Transverse colon (tissue), 3 donors: ENCODE results near the gene TPRX2.

Experiments used
- POLR2A ChIP-seq: fragments of 450-650 bp; IDR thresholded peaks from one replicate; pipeline ENCODE4 v1.6.1; 2016; ENCODE audit warnings: antibody characterized with exemption, mild to moderate bottlenecking, moderate library complexity
- TF ChIP-seq, protein P1 (sequence below), 5 experiments: fragments of 200-600 bp in 3 of 5; fragments of 450-650 bp in 2 of 5; sonication (generic) in 3 of 5; IDR thresholded peaks; 1 replicate in 2 of 5; 2 replicates in 3 of 5; pipeline ENCODE4 v1.5.1; 2016 to 2017; ENCODE audit warnings: antibody characterized with exemption in 5 of 5, inconsistent platforms in 3 of 5, mild to moderate bottlenecking in 2 of 5, moderate library complexity in 1 of 5

DNA sequence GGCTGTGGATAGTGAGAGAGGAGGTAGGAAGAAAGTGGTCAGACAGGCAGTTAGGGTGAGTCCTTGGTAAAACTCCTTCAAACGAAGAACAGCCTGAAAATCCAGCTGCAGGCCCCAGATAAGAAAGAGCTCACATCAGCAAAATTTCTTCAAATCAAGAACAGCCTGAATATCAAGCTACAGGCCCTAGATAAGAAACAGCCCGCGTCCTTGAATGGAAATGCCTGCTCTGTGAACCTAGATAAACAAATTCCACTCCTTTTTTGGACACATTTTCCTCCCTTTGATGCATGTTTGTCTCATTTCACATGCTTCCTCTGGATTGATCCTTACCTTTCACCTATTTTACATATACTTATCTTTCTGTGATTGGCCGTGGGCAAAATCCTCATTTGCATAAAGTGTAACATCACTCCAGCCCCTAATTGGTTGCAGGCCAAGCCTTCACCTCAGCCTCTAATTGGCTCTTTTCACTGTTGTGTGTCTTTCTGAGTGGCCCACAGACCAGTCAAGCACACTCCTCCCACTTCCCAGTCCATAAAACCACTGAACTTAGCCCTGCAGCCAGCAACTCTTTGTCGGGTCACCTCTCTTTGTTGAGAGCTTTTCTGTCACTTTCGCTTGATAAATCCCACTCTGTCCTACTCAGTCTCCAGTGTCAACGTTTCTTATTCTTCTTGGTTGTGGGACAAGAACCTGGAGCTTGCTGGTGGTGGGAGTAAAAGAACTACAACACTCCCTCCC, 33.1 kb downstream of the TPRX2 start:
- TF ChIP-seq, protein P1, sequence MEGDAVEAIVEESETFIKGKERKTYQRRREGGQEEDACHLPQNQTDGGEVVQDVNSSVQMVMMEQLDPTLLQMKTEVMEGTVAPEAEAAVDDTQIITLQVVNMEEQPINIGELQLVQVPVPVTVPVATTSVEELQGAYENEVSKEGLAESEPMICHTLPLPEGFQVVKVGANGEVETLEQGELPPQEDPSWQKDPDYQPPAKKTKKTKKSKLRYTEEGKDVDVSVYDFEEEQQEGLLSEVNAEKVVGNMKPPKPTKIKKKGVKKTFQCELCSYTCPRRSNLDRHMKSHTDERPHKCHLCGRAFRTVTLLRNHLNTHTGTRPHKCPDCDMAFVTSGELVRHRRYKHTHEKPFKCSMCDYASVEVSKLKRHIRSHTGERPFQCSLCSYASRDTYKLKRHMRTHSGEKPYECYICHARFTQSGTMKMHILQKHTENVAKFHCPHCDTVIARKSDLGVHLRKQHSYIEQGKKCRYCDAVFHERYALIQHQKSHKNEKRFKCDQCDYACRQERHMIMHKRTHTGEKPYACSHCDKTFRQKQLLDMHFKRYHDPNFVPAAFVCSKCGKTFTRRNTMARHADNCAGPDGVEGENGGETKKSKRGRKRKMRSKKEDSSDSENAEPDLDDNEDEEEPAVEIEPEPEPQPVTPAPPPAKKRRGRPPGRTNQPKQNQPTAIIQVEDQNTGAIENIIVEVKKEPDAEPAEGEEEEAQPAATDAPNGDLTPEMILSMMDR (IDR thresholded peaks at IDR 0.05) = no peak
- no peak for TF ChIP-seq POLR2A
